Esophagus squamous epithelium (tissue), 4 donors: ENCODE results near the gene TECPR1.

Experiments
- CTCF ChIP-seq, 6 experiments: fragments of 450-650 bp in 4 of 6; fragments of 200-600 bp in 2 of 6; sonication (generic) in 2 of 6; IDR thresholded peaks; one replicate each; pipeline ENCODE4 v1.5.1; 2016 to 2019; ENCODE audit warnings: antibody characterized with exemption in 6 of 6, mild to moderate bottlenecking in 4 of 6, moderate library complexity in 4 of 6
- POLR2A ChIP-seq, 4 donors: fragments of 450-650 bp; IDR thresholded peaks; one replicate each; pipeline ENCODE4 v1.6.1; 2017; ENCODE audit warnings: antibody characterized with exemption in 4 of 4, mild to moderate bottlenecking in 4 of 4, moderate library complexity in 3 of 4

- TF ChIP-seq CTCF (IDR thresholded peaks at IDR 0.05) (no peak), POLR2A (IDR thresholded peaks at IDR 0.05) (no peak)
Observed at GRCh38 chr7:98235901-98236300, 16.1 kb downstream of the TECPR1 start.
